ENCODE data around the gene IL27RA.

IL27RA gene

GRCh38 chr19:14059652-14060155 lies 28.1 kb downstream of the IL27RA start:
- DNase-seq (ENCODE audit: low read depth) = no peak

GRCh38 chr19:14061081-14061749 lies 29.7 kb downstream of the IL27RA start:
- no peak for DNase-seq (ENCODE audit: low read depth)

- no peak for DNase-seq (ENCODE audit: low read depth)
Observed at GRCh38 chr19:14061751-14062557, 30.4 kb downstream of the IL27RA start, which contains the start of gene PALM3. Gene PALM3 (minus strand): TSS chr19:14062076. CDS start chr19:14061980, 96 bp downstream.

- DNase-seq (ENCODE audit: low read depth) = no peak
Observed at GRCh38 chr19:14062558-14062855, 30.9 kb downstream of the IL27RA start.

GRCh38 chr19:14063105-14063504 lies 31.5 kb downstream of the IL27RA start:
- peak; percentile 13 for DNase-seq (ENCODE audit: low read depth)

- DNase-seq (ENCODE audit: low read depth) = no peak
Observed at GRCh38 chr19:14066134-14066533, 34.6 kb downstream of the IL27RA start.

GRCh38 chr19:14070268-14071050 lies 38.9 kb downstream of the IL27RA start:
- no peak for DNase-seq (ENCODE audit: low read depth)

- peak; percentile 48 for DNase-seq (ENCODE audit: low read depth)
Observed at GRCh38 chr19:14072535-14073260, 41.1 kb downstream of the IL27RA start, which contains the start of gene MISP3. Gene MISP3 (plus strand): TSS chr19:14072786. CDS start chr19:14073310, 524 bp downstream.

- DNase-seq (ENCODE audit: low read depth) = peak; percentile 84
Observed at GRCh38 chr19:14073261-14073924, 41.8 kb downstream of the IL27RA start.

- DNase-seq (ENCODE audit: low read depth) = peak; percentile 17
Observed at GRCh38 chr19:14073925-14074838, 42.6 kb downstream of the IL27RA start.

- no peak for DNase-seq (ENCODE audit: low read depth)
Observed at GRCh38 chr19:14078411-14078810, 46.8 kb downstream of the IL27RA start.

GRCh38 chr19:14080887-14081796 lies 49.6 kb downstream of the IL27RA start:
- peak; percentile 100 for DNase-seq (ENCODE audit: low read depth)

GRCh38 chr19:14081797-14082674 lies 50.5 kb downstream of the IL27RA start:
- peak; percentile 44 for DNase-seq (ENCODE audit: low read depth)

- DNase-seq (ENCODE audit: low read depth) = no peak
Observed at GRCh38 chr19:14082675-14082960, 51.1 kb downstream of the IL27RA start.

GRCh38 chr19:14085309-14085995 lies 53.9 kb downstream of the IL27RA start, which contains the start of gene C19orf67:
Gene C19orf67 (minus strand): TSS chr19:14085783. CDS start chr19:14085627, 156 bp downstream.
- no peak for DNase-seq (ENCODE audit: low read depth)

GRCh38 chr19:14086098-14086497 lies 54.5 kb downstream of the IL27RA start:
- DNase-seq (ENCODE audit: low read depth) = no peak

GRCh38 chr19:14088634-14089411 lies 57.3 kb downstream of the IL27RA start:
- DNase-seq (ENCODE audit: low read depth) = no peak
